GM21390 (cell line): ENCODE data around the gene ADAM12.

Source experiments
- ATAC-seq: cut with Tn5 transposase; IDR thresholded peaks from one replicate; pipeline ENCODE4 v1.9.1; 2021; ENCODE audit not compliant: unreplicated experiment

Gene ADAM12

DNA sequence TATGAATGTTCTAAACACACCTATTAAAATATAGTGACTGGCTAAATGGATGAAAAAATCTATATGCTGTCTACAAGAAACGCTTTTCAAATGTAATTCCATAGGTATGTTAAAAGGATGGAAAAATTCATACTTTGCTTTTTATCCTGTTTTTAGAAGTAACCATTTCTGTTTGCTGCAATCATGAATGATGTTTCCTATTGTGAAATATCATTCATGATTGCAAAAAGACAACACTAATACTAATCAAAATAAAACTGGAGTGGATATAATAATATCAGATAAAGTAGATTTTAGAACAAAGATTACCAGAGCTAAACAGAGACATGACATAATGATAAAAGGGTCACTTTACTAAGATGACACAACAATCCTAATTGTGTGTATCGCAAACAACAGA, 353.7 kb downstream of the ADAM12 start:
- ATAC-seq: no peak

DNA sequence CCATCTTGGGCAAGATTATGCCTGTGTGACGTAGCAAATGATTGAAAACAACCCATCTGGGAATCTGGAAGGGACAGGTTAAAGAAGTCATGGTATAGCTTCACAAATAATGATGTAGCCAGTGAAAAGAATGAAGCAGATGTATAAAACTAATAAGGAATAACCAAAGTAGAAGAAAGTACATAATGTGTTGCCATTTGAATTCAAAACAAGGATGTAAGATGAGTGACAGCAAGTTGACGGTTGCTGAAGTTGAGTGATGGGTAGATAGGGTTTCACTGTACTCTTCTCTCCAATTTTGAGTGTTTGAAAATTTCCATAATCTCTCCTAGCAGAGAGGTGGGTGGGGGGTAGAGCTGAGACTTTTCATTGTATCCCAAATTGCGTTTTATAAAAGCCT, 358.3 kb downstream of the ADAM12 start:
- no peak for ATAC-seq

DNA sequence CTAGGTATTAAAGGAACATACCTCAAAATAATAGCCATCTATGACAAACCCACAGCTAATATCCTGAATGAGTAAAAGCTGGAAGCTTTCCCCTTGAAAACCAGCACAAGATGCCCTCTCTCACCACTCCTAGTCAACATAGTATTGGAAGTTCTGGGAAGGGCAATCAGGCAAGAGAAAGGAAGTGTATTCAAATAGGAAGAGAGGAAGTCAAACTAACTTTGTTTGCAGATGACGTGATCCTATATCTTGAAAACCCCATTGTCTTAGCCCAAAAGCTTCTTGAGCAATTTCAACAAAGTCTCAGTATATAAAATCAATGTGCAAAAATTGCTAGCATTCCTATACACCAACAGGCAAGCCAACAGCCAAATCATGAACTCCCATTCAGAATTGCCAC, 360.6 kb downstream of the ADAM12 start:
- no peak for ATAC-seq

DNA sequence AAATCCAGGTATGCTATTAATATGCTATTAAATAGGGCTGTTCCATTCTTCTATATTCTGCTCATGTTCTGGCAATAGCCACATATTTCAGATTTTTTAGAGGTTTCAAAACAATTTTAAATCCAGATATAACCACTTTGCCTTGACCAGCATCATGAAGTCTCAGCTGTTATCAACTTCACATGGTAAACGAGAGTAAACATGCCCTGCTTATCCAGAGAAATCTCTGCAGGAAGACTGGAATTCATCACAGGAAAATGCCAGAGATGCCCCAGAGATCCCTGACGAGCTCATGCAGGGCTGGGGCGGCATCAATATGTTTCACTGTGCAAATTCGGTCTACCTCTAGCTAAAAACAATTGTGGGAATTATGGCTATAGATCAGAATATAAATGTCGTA, 365.4 kb downstream of the ADAM12 start:
- ATAC-seq: no peak

DNA sequence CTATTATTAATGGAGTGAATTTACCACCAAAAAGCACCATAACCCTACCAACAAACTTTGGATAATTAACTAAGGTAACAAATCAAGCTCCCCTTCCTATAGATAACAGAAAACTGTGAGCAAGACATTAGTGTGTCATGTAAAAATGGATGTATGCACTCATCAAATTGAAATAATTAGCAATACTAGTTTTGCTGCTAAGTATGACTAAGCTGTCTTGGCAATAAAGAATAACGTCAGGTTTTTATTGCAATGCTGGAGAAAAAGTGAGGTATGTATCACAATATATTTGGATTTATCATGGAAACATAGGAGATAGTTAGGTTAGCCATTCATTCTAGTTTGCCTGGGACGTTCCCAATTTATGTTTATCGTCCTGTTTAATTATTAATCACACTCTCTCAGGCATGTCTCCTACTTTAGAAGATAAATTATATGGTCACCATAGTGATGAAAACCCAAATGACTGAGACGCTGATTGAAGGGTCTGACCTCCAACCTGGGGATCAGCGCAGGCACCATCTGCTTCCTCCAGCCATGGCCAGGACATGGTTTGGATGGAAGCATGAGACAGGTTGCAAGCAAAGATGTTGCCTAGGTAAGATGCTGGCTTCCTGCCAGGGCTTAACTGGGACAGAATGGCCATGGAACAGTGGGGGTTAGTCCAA, 366.3 kb downstream of the ADAM12 start:
- ATAC-seq: no peak

DNA sequence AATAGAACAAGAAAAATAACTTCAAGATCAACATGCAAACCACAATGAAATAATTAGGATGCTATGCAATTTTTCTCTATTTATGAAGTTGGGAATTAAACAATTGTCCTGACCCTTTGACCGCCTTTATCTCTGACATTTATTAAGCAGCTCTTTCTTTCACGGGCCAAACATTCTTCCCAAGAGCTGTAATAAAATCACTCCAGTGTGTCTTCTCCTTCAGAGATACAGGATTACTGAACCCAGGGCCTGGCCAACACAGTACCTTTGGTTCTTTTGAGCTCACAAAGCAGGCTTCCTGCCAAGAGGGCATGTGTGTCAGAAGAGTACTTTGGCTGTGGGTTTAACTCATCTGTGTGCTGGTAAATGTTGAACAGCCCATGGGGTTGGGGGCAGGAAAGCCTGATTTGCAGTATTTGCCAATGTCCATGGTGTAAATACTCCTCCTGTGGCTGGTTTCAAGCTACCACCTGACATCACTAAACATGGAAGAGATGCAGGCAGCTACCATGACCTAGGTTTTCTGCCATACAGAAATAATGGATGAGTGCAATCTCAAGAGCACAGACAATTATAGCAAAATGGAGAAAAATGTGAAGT, 370.2 kb downstream of the ADAM12 start:
- no peak for ATAC-seq

DNA sequence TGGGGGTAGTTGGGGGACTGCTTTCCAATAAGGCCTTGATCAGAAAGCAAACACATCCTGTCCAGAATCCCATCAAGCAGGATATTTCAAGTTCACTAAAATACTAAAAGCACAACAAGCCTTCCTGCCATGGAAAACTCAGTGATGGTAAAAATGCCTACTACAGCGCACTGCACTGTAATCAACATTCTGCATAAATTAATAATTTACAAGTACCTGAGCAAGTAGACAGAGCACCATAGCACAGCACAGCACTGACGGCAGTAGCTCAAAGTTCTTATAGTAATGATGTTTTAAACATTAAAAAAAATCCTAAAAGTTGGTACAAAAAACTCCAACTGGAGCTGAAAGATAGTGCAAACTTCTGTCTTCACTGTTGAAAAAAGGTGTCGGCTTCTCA, 371.4 kb downstream of the ADAM12 start:
- no peak for ATAC-seq

DNA sequence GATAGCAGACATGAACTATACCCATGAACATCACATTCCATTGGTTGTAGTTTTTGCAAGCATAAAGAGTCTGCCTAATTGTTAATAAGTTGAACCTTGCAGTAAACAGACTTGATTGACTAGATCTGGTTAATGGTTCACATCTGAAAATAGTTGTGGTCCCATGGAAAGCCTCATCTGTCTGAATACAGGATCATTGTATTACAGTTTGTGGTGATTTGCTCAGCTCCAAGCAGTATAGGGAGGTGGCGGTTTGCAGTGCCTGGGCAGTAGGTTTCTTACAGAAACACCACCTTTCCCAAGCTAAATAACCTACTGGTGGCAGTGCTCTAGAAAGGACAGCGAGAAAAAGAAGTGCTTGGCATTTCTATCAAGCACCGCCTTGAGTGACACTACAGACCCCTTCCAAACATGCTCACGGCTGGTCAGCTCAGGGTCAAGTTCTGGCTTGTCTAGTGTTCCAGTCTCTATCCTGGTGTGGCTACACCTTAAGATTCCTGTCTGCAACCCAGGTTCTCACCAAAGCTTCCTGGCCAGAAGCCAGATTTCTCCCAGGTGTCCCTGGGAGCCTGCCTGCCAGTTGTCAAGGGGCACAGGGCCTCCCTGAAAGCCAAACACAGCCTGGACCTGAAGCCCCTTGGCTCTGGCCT, 372.0 kb downstream of the ADAM12 start:
- ATAC-seq: no peak

DNA sequence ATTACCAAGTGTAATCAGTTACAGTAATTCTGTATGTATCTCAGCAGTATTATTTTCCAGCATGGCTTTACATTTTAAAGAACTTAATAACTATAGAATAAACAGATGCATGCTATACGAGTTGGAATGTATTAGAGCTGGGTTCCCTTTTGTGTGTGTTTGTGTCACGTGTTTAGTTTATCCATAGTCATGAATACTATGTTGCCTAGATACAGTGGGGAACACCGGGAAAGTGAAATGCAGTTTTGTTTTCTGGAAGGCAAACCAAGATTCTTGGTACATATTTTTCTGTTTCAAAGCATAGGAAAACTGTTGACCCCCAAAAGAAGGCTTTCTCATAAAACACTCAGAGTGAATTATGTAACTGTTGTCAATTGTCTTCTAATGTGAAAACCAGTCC, 372.9 kb downstream of the ADAM12 start:
- no peak for ATAC-seq

DNA sequence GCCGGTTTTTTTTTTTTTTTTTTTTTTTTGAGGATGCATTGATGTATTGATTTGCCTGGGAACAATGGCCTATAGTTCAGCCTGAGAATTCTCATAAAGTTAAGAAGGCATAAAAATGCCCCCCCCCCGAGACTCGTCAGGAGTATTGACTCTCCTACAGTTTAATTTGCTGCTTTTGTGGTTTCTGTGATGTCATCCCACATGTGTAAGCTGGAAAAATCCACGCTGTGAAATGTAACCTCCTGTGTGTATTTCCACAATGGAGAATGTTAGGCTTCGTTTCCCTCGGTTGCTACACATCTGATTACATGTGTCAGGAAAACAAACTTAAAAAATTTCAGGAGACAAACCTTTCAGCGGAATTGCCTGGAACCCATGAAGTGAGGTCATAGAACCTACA, 374.0 kb downstream of the ADAM12 start:
- no peak for ATAC-seq

DNA sequence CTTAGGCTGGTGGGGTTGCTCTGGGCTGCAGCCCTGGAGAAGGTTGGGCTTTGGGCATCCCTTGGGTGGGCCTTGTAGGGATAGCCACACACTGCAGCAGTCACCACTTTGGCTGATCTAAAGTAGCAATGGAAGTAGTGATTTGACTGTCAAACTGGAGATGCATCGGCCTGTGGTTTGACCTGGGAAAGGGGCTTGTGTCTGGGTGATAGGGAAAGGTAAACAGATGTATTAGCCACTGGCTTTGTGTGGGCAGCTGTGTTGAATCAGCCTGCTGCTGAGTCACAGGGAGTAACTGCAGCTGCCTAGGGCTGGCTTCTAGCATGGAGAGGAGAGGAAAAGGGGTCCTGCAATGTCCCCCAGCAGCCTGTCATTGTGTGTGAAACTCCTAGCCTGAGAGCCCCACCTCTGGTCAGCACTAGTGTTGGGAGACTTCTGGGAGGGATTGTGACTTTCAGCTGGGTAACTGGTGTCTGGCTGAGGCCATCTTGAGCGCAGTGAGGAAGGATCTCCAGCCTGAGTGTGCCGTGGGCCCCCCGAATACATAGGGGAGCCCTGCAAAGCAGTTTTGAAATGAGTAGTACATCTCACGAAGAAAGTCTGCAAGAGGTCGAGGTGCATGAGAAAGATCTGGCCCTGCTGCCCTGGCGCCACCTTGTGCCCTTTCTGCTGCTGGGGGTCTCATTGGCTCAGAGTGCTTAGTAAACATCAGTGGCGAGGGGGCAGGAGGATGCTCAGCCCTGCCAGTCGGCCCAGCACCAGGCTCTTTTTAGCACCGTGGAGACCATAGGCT, 374.6 kb downstream of the ADAM12 start:
- ATAC-seq: peak; percentile 49

DNA sequence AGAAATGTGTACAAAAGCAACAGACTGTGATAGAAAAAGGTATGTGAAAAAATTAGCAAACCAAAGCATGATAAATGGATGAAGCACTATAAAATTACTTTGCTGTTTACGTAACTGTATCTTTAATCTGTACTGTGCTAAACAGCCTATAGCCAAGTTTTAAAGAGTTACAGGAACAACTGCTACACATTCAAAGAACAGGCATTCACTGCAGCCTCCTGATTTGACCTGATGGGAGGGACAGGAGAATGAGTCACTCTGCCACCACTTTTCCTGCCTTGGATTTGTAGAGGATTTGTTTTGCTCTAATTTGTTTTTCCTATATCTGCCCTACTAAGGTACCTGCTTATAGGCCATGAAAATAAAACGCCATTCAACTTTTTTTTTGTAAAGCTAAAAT, 375.8 kb downstream of the ADAM12 start:
- no peak for ATAC-seq

DNA sequence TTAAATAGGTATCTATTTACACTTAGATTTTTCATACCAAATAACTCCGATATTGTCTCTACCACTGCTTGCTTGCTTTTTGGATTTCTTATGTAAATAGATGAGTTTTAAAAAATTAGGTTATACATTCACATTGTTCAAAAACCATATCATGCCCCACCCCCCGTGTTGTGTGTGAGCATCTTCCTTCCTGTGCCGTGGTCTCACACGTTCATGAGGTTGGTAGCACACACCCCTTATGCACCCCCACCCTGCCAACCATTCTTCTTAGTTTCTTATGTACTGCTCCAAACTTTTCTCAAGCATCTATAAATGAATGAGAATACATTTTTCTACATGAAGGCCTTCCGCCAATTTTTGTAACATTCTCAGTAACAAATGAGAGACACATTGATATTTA, 376.3 kb downstream of the ADAM12 start:
- ATAC-seq: no peak

DNA sequence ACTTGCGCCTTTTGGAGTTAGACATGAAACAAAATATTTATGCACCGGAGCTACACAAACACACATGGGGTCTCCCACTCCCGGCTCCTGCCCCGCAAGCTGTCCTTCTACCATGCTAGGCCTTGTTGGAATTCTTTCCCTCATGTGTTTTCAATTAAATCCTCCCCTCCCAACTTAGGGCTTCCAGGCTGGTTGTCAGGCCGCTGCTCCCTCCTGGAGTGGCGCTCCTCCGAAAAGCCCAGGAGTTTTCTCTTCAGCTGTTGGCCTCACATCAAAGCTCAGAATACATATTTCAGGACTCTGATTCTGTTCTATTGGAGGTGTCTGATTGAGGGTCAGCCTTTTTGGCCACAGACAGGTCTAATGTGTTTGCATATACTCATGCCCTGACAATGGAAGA, 378.6 kb downstream of the ADAM12 start:
- ATAC-seq: no peak

DNA sequence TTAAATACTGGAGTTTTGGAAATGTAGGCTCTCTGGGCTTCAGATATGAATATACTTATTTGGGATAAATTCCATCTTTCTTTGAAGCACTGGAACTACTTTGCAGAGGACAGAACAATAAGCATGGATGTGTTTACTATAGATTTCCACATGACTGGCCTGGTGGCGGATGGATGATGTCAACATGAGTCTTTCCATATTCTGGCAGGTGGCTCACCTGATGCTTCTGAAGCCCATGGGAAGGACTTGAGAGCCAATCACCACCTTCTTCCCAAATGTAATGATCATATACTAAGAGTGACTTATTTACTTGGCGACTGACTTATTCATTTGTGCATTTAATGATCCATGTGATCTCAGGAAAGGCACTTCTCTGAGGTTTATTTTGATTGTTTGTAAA, 381.4 kb downstream of the ADAM12 start:
- ATAC-seq: no peak

DNA sequence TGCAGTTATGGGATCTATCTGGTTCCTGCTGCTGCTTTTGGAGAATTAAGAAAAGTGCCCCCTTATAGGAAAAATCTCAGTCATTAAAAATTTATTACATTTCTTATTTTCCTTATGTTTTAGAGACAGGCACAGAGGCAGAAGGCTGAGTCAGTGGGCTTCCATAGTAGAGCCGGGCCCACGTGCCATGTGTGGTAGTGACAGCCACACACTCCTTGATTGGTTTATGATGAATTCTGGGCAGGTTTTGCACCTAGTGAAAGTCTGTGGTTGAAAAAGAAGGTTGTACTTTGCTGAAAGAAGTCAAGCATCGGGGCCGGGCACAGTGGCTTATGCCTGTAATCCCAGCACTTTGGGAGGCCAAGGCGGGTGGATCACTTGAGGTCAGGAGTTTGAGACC, 382.0 kb downstream of the ADAM12 start:
- no peak for ATAC-seq

DNA sequence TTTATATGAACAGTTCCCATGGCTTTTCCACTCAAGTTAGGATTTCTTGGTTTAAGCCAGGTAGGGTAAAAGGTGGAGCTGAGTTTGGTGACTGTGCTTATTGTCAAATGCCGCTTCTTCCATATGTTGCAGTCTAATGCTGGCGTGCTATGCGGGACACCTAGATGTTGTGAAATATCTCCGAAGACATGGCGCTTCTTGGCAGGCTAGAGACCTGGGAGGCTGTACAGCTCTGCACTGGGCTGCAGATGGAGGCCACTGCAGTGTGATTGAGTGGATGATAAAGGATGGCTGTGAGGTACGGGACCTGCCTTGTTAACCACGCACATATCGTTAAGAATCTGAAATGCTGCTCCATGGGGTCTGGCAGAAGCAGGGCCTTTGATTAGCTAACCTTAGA, 383.5 kb downstream of the ADAM12 start:
- no peak for ATAC-seq

DNA sequence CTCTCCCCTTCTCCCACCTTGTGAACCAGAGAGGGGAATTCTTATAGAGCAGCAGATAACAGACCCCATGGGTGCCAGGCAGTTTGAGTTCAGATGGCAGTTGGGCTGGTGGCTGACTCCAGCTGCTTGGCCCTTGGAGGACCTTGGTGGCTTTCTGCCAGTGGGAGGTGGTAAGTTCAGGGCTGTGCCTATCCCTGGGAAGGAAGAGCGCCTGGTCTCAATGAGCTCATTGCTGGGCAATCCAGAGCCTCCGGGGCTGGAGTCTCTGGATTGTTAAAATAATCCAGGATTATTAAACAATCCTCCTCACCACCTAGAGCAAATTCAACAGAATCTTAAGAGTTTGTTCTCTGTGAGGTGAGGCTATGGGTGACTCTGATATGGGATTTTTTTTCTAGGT, 386.7 kb downstream of the ADAM12 start:
- ATAC-seq: no peak

DNA sequence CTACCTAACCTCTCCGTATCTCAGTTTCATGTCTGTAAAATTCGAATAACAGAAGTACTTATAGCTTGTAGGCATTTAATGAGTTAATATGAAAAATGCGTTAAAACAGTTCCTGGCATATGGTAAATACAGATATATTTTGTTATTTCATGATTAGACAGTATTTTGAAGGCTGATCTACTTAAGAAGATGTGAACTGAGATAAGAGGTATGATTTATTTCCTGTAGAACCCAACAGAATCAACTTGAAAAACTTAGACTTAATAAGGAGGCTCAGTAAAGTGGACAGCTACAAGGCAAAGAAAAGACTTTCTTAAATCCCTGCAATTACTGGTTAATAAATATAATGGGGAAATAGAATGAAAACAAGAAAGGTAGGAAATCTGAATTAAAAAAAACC, 388.6 kb downstream of the ADAM12 start:
- no peak for ATAC-seq

DNA sequence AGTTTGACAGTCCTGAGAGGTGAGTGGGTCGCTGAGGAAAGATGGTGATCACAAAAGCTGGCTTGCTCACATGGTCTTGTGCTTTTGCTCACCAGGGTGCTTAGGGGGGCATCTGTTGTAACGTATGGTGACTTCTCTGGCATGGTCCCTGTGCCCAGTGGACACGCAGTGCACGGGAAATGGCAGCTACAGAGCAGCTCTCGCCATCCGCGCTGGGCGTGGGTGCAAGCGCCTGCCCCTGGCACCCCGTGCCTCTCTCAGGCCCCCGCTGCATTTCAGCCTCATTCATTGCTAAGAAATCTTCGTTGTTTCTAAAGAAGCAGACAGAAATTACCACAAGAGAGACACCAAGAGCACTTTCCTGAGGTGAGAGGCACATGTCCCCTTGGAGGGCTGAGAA, 390.7 kb downstream of the ADAM12 start:
- ATAC-seq: no peak

DNA sequence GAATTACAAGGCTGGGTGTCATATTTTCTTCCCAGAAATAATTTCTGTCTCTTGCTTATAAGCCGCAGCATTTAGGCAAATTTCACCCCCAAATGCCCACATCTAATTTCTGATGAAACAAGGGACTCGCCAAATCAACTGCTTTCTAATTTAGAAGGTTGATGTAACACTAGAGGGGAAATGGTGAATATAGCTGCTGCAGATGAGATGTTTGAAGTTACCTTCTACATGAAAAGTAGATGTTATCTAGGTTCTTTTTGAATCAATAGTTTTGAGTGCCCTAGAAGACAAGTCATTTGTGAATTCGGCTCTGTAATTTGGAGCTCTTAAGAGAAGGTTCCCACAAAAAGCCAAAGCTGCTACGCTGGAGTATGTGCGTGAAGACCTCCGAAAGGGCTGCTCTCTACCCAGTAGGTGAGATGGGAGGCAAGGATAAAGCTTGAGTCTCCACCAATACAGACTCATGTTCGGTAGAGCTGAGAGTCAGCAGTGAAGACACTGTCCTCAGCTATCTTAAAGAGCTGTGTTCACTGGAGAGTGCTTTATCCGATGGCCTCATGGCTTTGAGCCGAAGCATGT, 392.5 kb downstream of the ADAM12 start:
- no peak for ATAC-seq

DNA sequence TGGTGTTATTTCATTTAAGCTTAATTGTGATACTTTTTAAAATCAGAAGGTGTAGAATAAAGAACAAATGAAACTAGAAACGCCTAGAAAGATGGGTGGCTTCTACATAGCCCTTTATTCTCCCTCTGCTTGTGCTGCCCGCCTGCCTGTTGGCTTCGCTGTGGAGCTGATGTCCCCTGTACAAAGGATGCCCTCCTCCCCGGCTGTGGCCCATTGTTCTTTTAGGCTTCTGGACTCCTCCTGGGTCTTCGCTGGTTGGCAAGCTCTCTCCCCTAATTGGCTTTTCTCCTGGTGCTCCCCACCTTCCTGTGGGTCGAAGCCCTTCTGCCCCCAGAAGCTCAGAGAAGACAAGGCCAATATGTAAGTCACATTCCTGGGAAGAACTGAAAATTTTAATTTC, 393.7 kb downstream of the ADAM12 start:
- no peak for ATAC-seq
